ACC112 (cell line): Measurements from ENCODE around the gene GDPGP1.

Source experiments
- H2AFZ ChIP-seq: fragments of 200-600 bp; sonication (generic); one replicate; pipeline ENCODE4 v1.6.0; 2017; ENCODE audit warnings: antibody characterized with exemption, low read length; ENCODE audit not compliant: unreplicated experiment
- H3K27ac ChIP-seq: fragments of 200-600 bp; sonication (generic); 2 replicates; pipeline ENCODE4 v1.5.1; 2014; ENCODE audit warnings: low read depth, mild to moderate bottlenecking, antibody characterized with exemption, low read length, moderate library complexity
- H3K27me3 ChIP-seq: fragments of 200-600 bp; sonication (generic); 2 replicates; pipeline ENCODE4 v1.6.1; 2014; ENCODE audit warnings: mild to moderate bottlenecking, antibody characterized with exemption, low read length, moderate library complexity, mixed read lengths; ENCODE audit not compliant: insufficient read depth
- H3K36me3 ChIP-seq: fragments of 200-600 bp; sonication (generic); 2 replicates; pipeline ENCODE4 v1.6.1; 2016; ENCODE audit warnings: mild to moderate bottlenecking, antibody characterized with exemption, low read length, moderate library complexity, mixed read lengths; ENCODE audit not compliant: insufficient read depth
- H3K4me1 ChIP-seq: fragments of 200-600 bp; sonication (generic); one replicate; pipeline ENCODE4 v1.6.1; 2016; ENCODE audit warnings: low read length, mixed read lengths; ENCODE audit not compliant: insufficient read depth, unreplicated experiment, control insufficient read depth
- H3K4me3 ChIP-seq: fragments of 200-600 bp; sonication (generic); 2 replicates; pipeline ENCODE4 v1.5.1; 2014; ENCODE audit warnings: mild to moderate bottlenecking, low read depth, low read length
- H3K79me2 ChIP-seq: fragments of 200-600 bp; sonication (generic); one replicate; pipeline ENCODE4 v1.6.0; 2016; ENCODE audit warnings: low read length; ENCODE audit not compliant: control insufficient read depth, unreplicated experiment, insufficient read depth

GDPGP1 gene

GRCh38 chr15:90227336-90227735, 6.7 kb upstream of the GDPGP1 start:
- Histone ChIP-seq H2AFZ (no peak overlapping the region), H3K79me2 (peaks cover 14% of the 10 kb centered on the region), H3K36me3 (peaks cover 3% of the 10 kb centered on the region; the same call in 1 of the 2 replicates), H3K4me3 (no peak overlapping the region), H3K27me3 (no peaks in the 10 kb centered on the region), H3K4me1 (peaks cover 4% of the 10 kb centered on the region), H3K27ac (no peak overlapping the region)

GRCh38 chr15:90227816-90228772, 5.9 kb upstream of the GDPGP1 start:
- Histone ChIP-seq H2AFZ (no peak overlapping the region), H3K79me2 (peaks cover 16% of the 10 kb centered on the region), H3K4me3 (no peak overlapping the region), H3K27me3 (no peaks in the 10 kb centered on the region), H3K27ac (no peak overlapping the region), H3K36me3 (peaks cover 3% of the 10 kb centered on the region; the same call in 1 of the 2 replicates), H3K4me1 (peaks cover 5% of the 10 kb centered on the region)

- Histone ChIP-seq H3K36me3 (peaks cover 3% of the 10 kb centered on the region; the same call in 1 of the 2 replicates), H3K27me3 (no peaks in the 10 kb centered on the region), H3K79me2 (peaks cover 16% of the 10 kb centered on the region), H3K4me1 (peaks cover 5% of the 10 kb centered on the region), H3K4me3 (no peak overlapping the region), H3K27ac (no peak overlapping the region), H2AFZ (no peak overlapping the region)
Observed at GRCh38 chr15:90228960-90229359, 5.0 kb upstream of the GDPGP1 start.

DNA sequence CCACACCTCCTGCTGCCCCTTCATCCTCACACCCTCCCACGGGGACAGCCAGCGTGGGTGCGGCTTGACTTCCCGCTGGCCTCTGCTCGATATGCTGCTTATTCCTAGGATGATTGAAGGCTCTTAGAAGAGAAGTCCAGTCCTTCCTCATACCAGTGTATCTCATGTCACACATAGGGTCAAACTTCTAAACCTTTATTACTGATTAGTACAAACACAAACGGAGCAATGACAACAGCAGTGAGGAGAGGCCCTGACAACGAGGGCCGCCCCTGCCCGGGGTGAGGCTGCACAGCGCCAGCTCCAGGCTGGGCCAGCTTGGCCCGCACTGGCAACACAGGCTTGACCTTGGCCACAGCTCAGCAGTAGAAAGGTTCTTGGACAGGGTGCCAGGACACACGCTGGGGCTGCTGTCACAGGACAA, 3.9 kb upstream of the GDPGP1 start:
- H3K27ac ChIP-seq: no peak overlapping the region
- H3K79me2 ChIP-seq: peaks cover 16% of the 10 kb centered on the region
- H3K4me1 ChIP-seq: peaks cover 5% of the 10 kb centered on the region
- no peak overlapping the region for H3K4me3 ChIP-seq
- H3K36me3 ChIP-seq: peaks cover 3% of the 10 kb centered on the region; the same call in 1 of the 2 replicates
- no peaks in the 10 kb centered on the region for H3K27me3 ChIP-seq
- H2AFZ ChIP-seq: no peak overlapping the region

DNA sequence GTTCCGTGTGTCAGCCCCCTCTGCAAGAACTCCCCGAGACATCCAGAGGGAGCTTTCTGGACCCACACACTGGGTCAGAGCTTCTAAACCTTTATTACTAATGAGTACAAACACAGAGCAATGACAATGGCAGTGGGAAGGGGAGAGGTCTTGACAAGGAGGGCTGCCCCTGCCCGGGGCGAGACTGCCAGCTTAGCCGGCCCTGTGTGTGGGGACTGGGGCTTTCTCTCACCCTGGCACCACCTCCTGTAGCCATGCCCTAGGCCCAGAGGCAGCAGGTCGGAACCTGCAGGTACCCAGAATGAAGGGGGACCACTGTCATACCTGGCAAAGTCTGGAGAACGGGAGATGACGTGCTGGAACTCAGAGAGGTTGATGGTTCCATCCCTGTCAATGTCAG, 3.4 kb upstream of the GDPGP1 start:
- Histone ChIP-seq H3K79me2 (peaks cover 16% of the 10 kb centered on the region), H3K36me3 (peaks cover 3% of the 10 kb centered on the region; the same call in 1 of the 2 replicates), H3K4me1 (peaks cover 5% of the 10 kb centered on the region), H3K4me3 (no peak overlapping the region), H2AFZ (no peak overlapping the region), H3K27ac (no peak overlapping the region), H3K27me3 (no peaks in the 10 kb centered on the region)

DNA sequence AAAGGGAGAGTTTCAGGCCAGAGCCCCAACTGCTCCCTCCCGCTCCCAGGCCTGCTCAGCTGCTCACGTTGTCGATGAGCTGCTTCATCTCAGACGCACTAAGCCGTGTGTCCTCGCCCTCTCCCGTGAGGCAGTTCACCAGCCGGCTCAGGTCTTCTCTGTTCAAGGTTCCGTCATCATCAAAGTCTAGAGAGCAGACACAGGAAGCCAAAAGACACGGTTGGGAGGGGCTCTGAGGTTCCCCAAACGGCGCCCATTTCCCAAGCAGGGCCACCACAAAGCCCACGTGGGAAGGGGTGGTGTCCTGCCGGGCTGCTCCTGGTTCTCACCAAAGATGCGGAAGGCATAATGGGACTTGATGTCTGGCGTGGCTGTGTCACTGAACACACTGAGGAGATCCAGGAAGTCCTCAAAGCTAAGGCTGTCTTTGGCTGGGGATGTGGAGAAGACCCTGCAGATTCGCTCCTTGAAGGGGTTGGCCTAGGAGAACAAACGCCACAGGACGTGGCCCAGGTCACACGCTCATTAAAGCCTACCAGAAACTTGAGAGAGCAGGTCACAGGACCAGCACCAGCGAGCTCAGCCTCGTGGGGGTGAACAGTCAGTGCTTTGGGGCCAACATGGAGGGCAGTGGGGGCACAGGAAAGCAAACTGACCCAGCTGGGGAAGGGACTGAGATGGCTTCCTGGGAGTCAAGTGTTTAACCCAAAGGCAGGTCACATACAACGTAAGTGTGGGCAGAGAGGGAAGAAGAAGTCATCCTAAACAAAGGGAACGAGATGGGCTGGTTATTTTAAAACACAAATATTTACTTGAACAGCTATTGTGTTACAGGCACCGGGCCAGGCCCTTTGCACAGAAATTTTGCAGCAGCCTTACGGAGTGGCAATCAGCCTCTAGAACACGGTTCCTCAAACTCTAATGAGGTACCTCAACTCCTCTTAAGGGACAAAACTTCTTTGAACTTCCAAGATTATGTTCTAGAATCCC, 2.7 kb upstream of the GDPGP1 start:
- Histone ChIP-seq H3K79me2 (peaks cover 16% of the 10 kb centered on the region), H3K4me1 (peaks cover 5% of the 10 kb centered on the region), H2AFZ (no peak overlapping the region), H3K36me3 (peaks cover 3% of the 10 kb centered on the region; the same call in 1 of the 2 replicates), H3K27me3 (no peaks in the 10 kb centered on the region), H3K27ac (no peak overlapping the region), H3K4me3 (no peak overlapping the region)

DNA sequence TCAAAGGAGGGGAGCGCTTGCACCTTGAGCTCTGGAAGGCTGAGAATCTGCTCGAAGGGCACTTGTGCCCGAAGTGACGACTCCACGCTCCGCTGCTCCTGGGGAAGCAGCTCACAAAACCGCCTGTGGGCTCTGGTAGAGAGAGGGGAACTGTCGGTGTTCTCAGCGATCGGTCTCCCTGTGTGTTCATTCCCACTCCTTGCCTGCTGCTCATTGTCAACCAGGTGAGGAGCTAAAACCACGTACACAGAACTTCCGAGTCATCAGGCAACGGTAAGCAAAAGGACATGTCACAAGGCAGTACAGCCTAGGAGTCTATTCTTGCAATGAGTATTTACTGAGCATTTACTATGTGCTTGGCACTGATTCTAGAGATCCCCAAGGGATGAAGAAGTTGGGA, 1.8 kb upstream of the GDPGP1 start:
- Histone ChIP-seq H3K27me3 (no peaks in the 10 kb centered on the region), H3K4me3 (peak overlapping the region; percentile 77; the same call in 1 of the 2 replicates), H3K36me3 (peaks cover 3% of the 10 kb centered on the region; the same call in 1 of the 2 replicates), H3K27ac (no peak overlapping the region), H3K79me2 (peaks cover 16% of the 10 kb centered on the region), H3K4me1 (peaks cover 5% of the 10 kb centered on the region), H2AFZ (no peak overlapping the region)

GRCh38 chr15:90232941-90233386, 1.0 kb upstream of the GDPGP1 start:
- Histone ChIP-seq H3K4me3 (peak overlapping the region; percentile 77), H3K4me1 (peaks cover 5% of the 10 kb centered on the region), H2AFZ (peak overlapping the region; percentile 26)

GRCh38 chr15:90233387-90234095, 468 bp upstream of the GDPGP1 start, which contains the start of gene CIB1:
CIB1 (minus strand) TSS chr15:90233941; CDS start chr15:90233885, 56 bp downstream.
- H3K79me2 ChIP-seq: peaks cover 16% of the 10 kb centered on the region
- H3K4me3 ChIP-seq: peak within 1 kb of the TSS; percentile 77
- H2AFZ ChIP-seq: peak within 1 kb of the TSS; percentile 26
- no peaks in the 10 kb centered on the region for H3K27me3 ChIP-seq
- H3K27ac ChIP-seq: peak within 1 kb of the TSS; percentile 68
- peaks cover 5% of the 10 kb centered on the region for H3K4me1 ChIP-seq
- peaks cover 3% of the 10 kb centered on the region; the same call in 1 of the 2 replicates for H3K36me3 ChIP-seq

More at GRCh38 chr15:90232941-90233386, 1.0 kb upstream of the GDPGP1 start:
- peaks cover 3% of the 10 kb centered on the region; the same call in 1 of the 2 replicates for H3K36me3 ChIP-seq
- peak overlapping the region; percentile 68; the same call in 1 of the 2 replicates for H3K27ac ChIP-seq
- peaks cover 16% of the 10 kb centered on the region for H3K79me2 ChIP-seq
- H3K27me3 ChIP-seq: no peaks in the 10 kb centered on the region
